ENCODE data around the gene SSBP2.
"Not testable (repeated sequence)": the region's sequence is repeated elsewhere in the genome, so short reads cannot be mapped to it uniquely, and the experiment has no call there.

SSBP2 gene

DNA sequence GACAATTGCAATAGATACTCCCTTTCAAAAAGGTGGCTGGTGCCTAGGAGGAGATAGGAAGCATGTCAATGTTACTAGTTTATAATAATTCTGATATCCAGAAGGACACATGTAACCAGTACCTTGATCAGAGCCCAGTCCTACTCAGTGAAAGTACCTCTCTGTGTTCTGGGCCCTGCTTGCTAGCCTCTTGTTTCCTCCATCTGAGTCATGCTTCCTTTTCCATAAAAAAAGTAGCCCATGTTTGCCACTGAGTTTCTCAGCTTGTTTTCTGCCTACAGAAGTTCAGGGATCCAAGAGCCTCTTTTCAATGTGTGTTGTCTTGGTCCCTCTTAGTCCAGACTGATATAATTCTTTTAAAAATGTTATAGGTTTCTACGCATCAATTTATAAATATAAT lies 149.0 kb downstream of the SSBP2 start:
- no peak for DNase-seq (ENCODE audit: low read depth)
- TF ChIP-seq CTCF (IDR thresholded peaks at IDR 0.05; ENCODE audit: low read depth, low read length, missing control alignments): no peak
- no peak overlapping the region for H3K4me3 ChIP-seq (ENCODE audit: low read depth, low read length)

DNA sequence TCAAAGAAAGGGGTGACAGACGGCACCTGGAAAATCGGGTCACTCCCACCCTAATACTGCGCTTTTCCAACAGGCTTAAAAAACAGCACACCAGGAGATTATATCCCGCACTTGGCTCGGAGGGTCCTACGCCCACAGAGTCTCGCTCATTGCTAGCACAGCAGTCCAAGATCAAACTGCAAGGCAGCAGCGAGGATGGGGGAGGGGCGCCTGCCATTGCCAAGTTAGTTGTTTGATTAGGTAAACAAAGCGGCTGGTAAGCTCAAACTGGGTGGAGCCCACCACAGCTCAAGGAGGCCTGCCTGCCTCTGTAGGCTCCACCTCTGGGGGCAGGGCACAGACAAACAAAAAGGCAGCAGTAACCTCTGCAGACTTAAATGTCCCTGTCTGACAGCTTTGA lies 158.8 kb downstream of the SSBP2 start:
- DNase-seq (ENCODE audit: low read depth); H3K4me3 ChIP-seq (ENCODE audit: low read depth, low read length): not testable (repeated sequence)

DNA sequence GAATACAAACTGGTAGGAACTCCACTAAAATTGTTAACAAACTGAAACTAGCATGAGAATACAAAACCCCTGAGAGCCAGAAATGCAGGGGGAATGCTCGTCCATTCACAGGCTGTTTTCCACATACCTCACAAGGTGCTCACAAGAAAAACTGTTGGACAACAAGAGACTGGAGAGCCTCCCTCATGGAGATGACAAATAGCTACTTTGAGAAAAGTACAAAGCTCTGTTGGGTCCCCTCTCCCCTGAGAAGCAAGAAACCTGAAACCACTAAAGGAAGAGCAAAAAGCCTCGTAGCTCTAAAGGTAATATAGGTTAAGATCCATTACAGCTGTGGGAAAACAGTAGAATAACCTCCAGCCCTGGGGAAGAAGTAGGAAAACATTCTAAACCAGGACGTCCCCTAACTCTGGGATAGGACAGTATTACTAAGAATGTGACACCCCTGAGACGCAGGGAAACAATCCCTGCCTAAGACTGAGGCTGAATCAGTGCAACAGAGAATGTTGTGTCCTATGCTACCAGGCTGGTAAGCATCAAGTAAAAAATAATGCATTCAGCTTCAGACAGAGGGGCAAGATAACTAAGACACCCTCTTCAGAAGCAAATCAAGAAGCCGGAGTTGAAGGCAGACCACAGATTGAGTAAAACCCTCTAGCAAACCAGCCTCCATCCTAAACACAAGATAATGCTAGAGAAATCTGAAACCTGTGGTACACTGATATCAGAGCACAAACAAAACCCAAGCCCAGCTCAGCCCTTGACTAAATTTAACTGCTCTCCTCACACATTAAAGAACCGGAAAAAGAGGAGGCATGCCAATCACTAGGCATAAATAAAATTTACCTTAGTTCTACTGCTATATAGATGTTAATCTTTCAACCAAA lies 160.2 kb downstream of the SSBP2 start:
- no peak for DNase-seq (ENCODE audit: low read depth)
- H3K4me3 ChIP-seq (ENCODE audit: low read depth, low read length): no peak overlapping the region
- TF ChIP-seq CTCF (IDR thresholded peaks at IDR 0.05; ENCODE audit: low read depth, low read length, missing control alignments): no peak

DNA sequence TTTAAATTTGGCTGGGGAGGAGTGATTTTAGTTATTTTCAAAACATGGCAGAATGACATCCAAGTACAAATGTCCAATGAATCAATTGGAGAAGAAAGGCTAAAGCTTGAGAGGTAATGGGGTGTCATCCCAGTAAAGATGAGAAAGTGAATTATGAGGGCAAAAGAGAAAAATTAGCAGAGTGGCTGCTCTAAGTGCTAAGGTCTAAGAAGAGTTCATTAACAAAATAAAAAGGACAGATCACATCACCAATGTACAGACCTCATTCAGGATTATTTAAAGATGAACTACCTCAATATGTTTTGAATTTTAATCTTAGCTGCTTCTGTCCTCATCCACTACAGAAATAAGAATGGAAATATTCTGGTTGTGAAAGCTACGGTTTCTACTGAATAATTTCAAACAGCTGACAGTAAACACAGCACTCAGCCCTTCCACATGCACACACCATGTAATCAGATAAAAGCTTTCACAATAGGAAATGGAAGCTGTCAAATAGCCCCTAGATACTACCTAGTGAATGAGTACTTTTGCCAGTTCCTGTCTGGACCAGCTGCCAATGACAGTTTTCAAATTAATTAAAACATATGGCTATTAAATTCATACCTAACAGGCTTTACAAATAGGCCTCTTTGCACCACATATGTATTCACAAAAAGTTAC lies 171.5 kb downstream of the SSBP2 start:
- no peak for DNase-seq (ENCODE audit: low read depth)
- H3K4me3 ChIP-seq (ENCODE audit: low read depth, low read length): no peak overlapping the region
- no peak for TF ChIP-seq CTCF (IDR thresholded peaks at IDR 0.05; ENCODE audit: low read depth, low read length, missing control alignments)

DNA sequence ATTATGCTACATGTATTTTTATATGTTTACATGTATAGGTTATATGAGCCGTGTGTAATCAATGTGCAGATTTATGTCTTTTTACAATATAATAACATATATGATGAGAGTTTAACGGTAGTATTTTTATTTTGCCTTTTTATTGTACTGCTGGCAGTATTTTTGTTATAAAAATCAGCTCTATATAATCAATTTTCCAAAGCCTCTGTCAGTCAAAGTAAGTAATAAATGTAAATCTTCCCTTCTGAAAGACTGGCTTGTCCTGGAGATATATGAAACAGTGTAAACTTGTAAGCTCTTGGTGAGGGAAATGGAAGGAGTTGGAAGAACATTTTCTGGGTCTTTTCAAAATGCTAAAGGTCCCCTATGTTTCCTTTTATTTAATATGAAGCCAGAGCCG lies 173.8 kb downstream of the SSBP2 start:
- DNase-seq (ENCODE audit: low read depth): no peak

GRCh38 chr5:81575924-81576323 lies 175.0 kb downstream of the SSBP2 start:
- TF ChIP-seq CTCF (IDR thresholded peaks at IDR 0.05; ENCODE audit: low read depth, low read length, missing control alignments): no peak
- no peak overlapping the region for H3K4me3 ChIP-seq (ENCODE audit: low read depth, low read length)
- DNase-seq (ENCODE audit: low read depth): no peak

More for the DNA sequence above, 173.8 kb downstream of the SSBP2 start:
- H3K4me3 ChIP-seq (ENCODE audit: low read depth, low read length): no peak overlapping the region
- TF ChIP-seq CTCF (IDR thresholded peaks at IDR 0.05; ENCODE audit: low read depth, low read length, missing control alignments): no peak

- DNase-seq (ENCODE audit: low read depth): no peak
Observed at GRCh38 chr5:81572201-81572600, 178.7 kb downstream of the SSBP2 start.

More at GRCh38 chr5:81572201-81572600, 178.7 kb downstream of the SSBP2 start:
- H3K4me3 ChIP-seq (ENCODE audit: low read depth, low read length): no peak overlapping the region
- TF ChIP-seq CTCF (IDR thresholded peaks at IDR 0.05; ENCODE audit: low read depth, low read length, missing control alignments): no peak

Measured in GM12864 (cell line).